H9 (cell line): ENCODE results near the gene TJP2. TPM values are rescaled to one million over a fixed set of nuclear protein-coding genes. Genes with fewer than 3 reads are reported as not detected.

Experiments
- DNase-seq: peaks from one replicate; pipeline ENCODE4 v3.0.0-alpha.2; 2017
- H2AFZ ChIP-seq: one replicate; pipeline ENCODE4 v1.6.1; 2013; ENCODE audit warnings: mild to moderate bottlenecking, low read length, control low read depth, moderate library complexity
- H2AK5ac ChIP-seq: 2 replicates; pipeline ENCODE4 v1.6.1; 2013; ENCODE audit warnings: low read length, control low read depth, mixed read lengths; ENCODE audit not compliant: insufficient read length
- H2BK120ac ChIP-seq: one replicate; pipeline ENCODE4 v1.6.1; 2013; ENCODE audit warnings: low read depth, mild to moderate bottlenecking, low read length, control low read depth, inconsistent platforms; ENCODE audit not compliant: poor library complexity, severe bottlenecking
- H2BK12ac ChIP-seq: 2 replicates; pipeline ENCODE4 v1.6.1; 2013; ENCODE audit warnings: low read length, control low read depth, mixed read lengths, low read depth; ENCODE audit not compliant: insufficient read length
- H2BK15ac ChIP-seq: 2 replicates; pipeline ENCODE4 v1.6.1; 2013; ENCODE audit warnings: low read depth, low read length, control low read depth
- H2BK20ac ChIP-seq: one replicate; pipeline ENCODE4 v1.6.1; 2013; ENCODE audit warnings: low read depth, mild to moderate bottlenecking, low read length, control low read depth, inconsistent platforms; ENCODE audit not compliant: poor library complexity, severe bottlenecking
- H2BK5ac ChIP-seq: 2 replicates; pipeline ENCODE4 v1.6.1; 2013; ENCODE audit warnings: low read length, control low read depth, mixed read lengths; ENCODE audit not compliant: insufficient read length
- H3K14ac ChIP-seq: 2 replicates; pipeline ENCODE4 v1.6.1; 2013; ENCODE audit warnings: low read length, control low read depth; ENCODE audit not compliant: insufficient read depth
- H3K18ac ChIP-seq: 2 replicates; pipeline ENCODE4 v1.6.1; 2013; ENCODE audit warnings: low read depth, mild to moderate bottlenecking, mixed read lengths, low read length, control low read depth; ENCODE audit not compliant: insufficient read length
- H3K23ac ChIP-seq: 2 replicates; pipeline ENCODE4 v1.6.1; 2013; ENCODE audit warnings: low read length, control low read depth, mixed read lengths, low read depth; ENCODE audit not compliant: insufficient read length
- H3K23me2 ChIP-seq: 2 replicates; pipeline ENCODE4 v1.6.1; 2013; ENCODE audit warnings: low read depth, mild to moderate bottlenecking, mixed read lengths, low read length, control low read depth; ENCODE audit not compliant: insufficient read length, poor library complexity, severe bottlenecking
- H3K27ac ChIP-seq: 2 replicates; pipeline ENCODE4 v1.5.1; 2013; ENCODE audit warnings: low read length, control low read depth, mixed read lengths, low read depth; ENCODE audit not compliant: insufficient read length
- H3K27me3 ChIP-seq: 2 replicates; pipeline ENCODE4 v1.6.1; 2013; ENCODE audit warnings: low read length, control low read depth, inconsistent platforms; ENCODE audit not compliant: insufficient read depth
- H3K4ac ChIP-seq: 2 replicates; pipeline ENCODE4 v1.6.1; 2013; ENCODE audit warnings: low read depth, mild to moderate bottlenecking, control low read depth, inconsistent platforms, low read length, moderate library complexity
- H3K4me1 ChIP-seq: 2 replicates; pipeline ENCODE4 v1.6.1; 2013; ENCODE audit warnings: low read length, control low read depth, inconsistent platforms; ENCODE audit not compliant: insufficient read depth
- H3K4me2 ChIP-seq: 2 replicates; pipeline ENCODE4 v1.6.1; 2013; ENCODE audit warnings: low read length, control low read depth, mixed read lengths; ENCODE audit not compliant: insufficient read length, insufficient read depth
- H3K56ac ChIP-seq: 2 replicates; pipeline ENCODE4 v1.6.1; 2013; ENCODE audit warnings: low read depth, mild to moderate bottlenecking, mixed read lengths, low read length, control low read depth; ENCODE audit not compliant: insufficient read length
- H3K79me1 ChIP-seq: 2 replicates; pipeline ENCODE4 v1.6.1; 2013; ENCODE audit warnings: low read depth, mild to moderate bottlenecking, moderate library complexity, low read length, control low read depth, inconsistent platforms; ENCODE audit not compliant: insufficient read depth, poor library complexity, severe bottlenecking
- H3K79me2 ChIP-seq: 2 replicates; pipeline ENCODE4 v1.6.1; 2013; ENCODE audit warnings: low read length, control low read depth, inconsistent platforms; ENCODE audit not compliant: insufficient read depth
- H3K9ac ChIP-seq: 2 replicates; pipeline ENCODE4 v1.6.1; 2013; ENCODE audit warnings: low read length, control low read depth, mixed read lengths; ENCODE audit not compliant: insufficient read length; ENCODE audit errors: extremely low read depth
- H3K9me3 ChIP-seq: one replicate; pipeline ENCODE4 v1.6.1; 2013; ENCODE audit warnings: low read depth, low read length, inconsistent platforms; ENCODE audit not compliant: control insufficient read depth
- H3T11ph ChIP-seq: one replicate; pipeline ENCODE4 v1.6.1; 2013; ENCODE audit warnings: mild to moderate bottlenecking, low read length, control low read depth, inconsistent platforms
- H4K20me1 ChIP-seq: one replicate; pipeline ENCODE4 v1.6.1; 2013; ENCODE audit not compliant: control insufficient read depth, insufficient read length, insufficient read depth
- H4K5ac ChIP-seq: 2 replicates; pipeline ENCODE4 v1.6.1; 2013; ENCODE audit warnings: low read depth, mild to moderate bottlenecking, mixed read lengths, low read length, control low read depth; ENCODE audit not compliant: insufficient read length
- H4K8ac ChIP-seq: replicated peaks from 2 replicates; pipeline ENCODE4 v1.6.1; 2013; ENCODE audit warnings: low read length, control low read depth, mixed read lengths, low read depth; ENCODE audit not compliant: insufficient read length
- H4K91ac ChIP-seq: 2 replicates; pipeline ENCODE4 v1.6.1; 2013; ENCODE audit warnings: low read depth, mild to moderate bottlenecking, moderate library complexity, mixed read lengths, low read length, control low read depth; ENCODE audit not compliant: insufficient read length
- H3K27ac Mint-ChIP-seq, 3 experiments: 2 replicates in 2 of 3; 3 replicates in 1 of 3; pipeline ENCODE4 v1.8.0; 2020 to 2021; ENCODE audit warnings: mixed read lengths in 3 of 3, mild to moderate bottlenecking in 1 of 3, moderate library complexity in 1 of 3
- H3K27me3 Mint-ChIP-seq: 2 replicates; pipeline ENCODE4 v1.8.0; 2021; ENCODE audit warnings: low read depth, mild to moderate bottlenecking, moderate library complexity, mixed read lengths
- H3K36me3 Mint-ChIP-seq, 3 experiments: 2 replicates in 2 of 3; 3 replicates in 1 of 3; pipeline ENCODE4 v1.8.0; 2020 to 2021; ENCODE audit warnings: low read depth in 3 of 3, mixed read lengths in 3 of 3; ENCODE audit not compliant: insufficient read depth in 1 of 3
- H3K4me1 Mint-ChIP-seq, 2 experiments: 2 replicates each; pipeline ENCODE4 v1.8.0; 2020; ENCODE audit warnings: mixed read lengths in 2 of 2
- H3K4me3 Mint-ChIP-seq, 2 experiments: 2 replicates in 1 of 2; 3 replicates in 1 of 2; pipeline ENCODE4 v1.8.0; 2020 to 2021; ENCODE audit warnings: mild to moderate bottlenecking in 2 of 2, mixed read lengths in 2 of 2, moderate library complexity in 1 of 2
- H3K9me3 Mint-ChIP-seq, 2 experiments: 2 replicates in 1 of 2; 3 replicates in 1 of 2; pipeline ENCODE4 v1.8.0; 2020; ENCODE audit warnings: mild to moderate bottlenecking in 2 of 2, mixed read lengths in 2 of 2, moderate library complexity in 1 of 2
- WGBS: extraction: QIAGEN DNeasy Blood & Tissue Kit; methylation state at CpG from one replicate; pipeline ENCODE4 v1.1.7; 2013; ENCODE audit warnings: missing lambda C conversion rate, low lambda C conversion rate, mixed read lengths; ENCODE audit not compliant: insufficient read length; ENCODE audit errors: extremely low coverage; 5-methylcytosine and 5-hydroxymethylcytosine counted together
- total RNA-seq: library from RNA; stranded (reverse); gene quantifications from 2 replicates; pipeline ENCODE4 v1.2.1, GENCODE V29; 2021
- TF ChIP-seq, protein P1 (sequence below): fragments of 200-600 bp; sonication (generic); conservative IDR thresholded peaks from 3 replicates; pipeline ENCODE4 v1.8.0; 2021; ENCODE audit warnings: antibody characterized with exemption, mild to moderate bottlenecking

Gene TJP2
- total RNA-seq, 1 experiment from 2014 or later, result 130 TPM

DNA sequence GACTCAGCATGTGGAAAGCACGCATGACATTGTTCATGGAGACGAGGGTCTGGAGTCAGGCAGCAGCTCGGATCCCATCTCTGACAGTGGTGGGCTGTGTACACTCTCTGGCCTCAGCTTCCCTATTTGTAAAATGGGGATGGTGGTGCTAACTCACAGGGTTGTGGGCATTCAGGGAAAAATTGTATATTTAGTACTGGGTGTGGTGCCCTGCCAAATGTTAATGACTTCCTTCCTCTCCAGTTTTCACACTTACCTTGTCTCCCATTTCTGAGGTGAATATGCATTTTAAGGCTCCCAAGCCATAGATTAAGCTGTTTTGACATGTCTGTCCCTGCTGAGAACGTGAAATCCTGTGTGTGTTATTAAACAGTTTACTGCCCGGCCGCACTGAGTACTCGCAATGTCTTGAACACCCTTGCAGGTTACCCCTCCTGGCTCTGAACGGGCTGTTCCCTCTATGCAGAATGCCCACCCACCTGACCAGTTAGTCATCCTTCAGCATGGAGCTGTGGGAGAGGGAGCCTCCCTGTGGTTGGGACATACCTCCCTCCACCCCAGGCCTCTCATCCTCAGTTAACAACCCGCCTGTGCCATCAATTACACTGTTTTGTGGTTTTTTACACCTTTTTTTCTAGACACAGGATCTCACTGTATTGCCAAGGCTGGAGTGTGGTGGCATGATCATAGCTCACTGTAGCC is 25.8 kb downstream of the TJP2 start:
- no peak overlapping the region for H3K9ac ChIP-seq
- no peak overlapping the region for H4K5ac ChIP-seq
- H3K27me3 ChIP-seq, result no peaks in the 10 kb centered on the region
- H3K4me2 ChIP-seq, result no peak overlapping the region
- H2BK5ac ChIP-seq, result no peak overlapping the region
- H4K8ac ChIP-seq, result no peak overlapping the region
- H3T11ph ChIP-seq, result no peak overlapping the region
- H3K27ac ChIP-seq, result no peak overlapping the region
- H2BK15ac ChIP-seq, result no peak overlapping the region
- H3K79me1 ChIP-seq, result peaks cover 2% of the 10 kb centered on the region
- WGBS, result no CpG with 5 or more reads among the region's 9 CpGs
- H4K20me1 ChIP-seq, result no peaks in the 10 kb centered on the region
- H3K4ac ChIP-seq, result no peak overlapping the region
- H2BK12ac ChIP-seq, result no peak overlapping the region
- H3K14ac ChIP-seq, result no peak overlapping the region
- peaks cover 56 to 59% of the 10 kb centered on the region in 2 experiments for H3K4me1 Mint-ChIP-seq
- H2AFZ ChIP-seq, result no peak overlapping the region
- no peaks in the 10 kb centered on the region for H3K9me3 Mint-ChIP-seq
- H3K36me3 Mint-ChIP-seq, result peaks cover 0 to 8% (median 2%) of the 10 kb centered on the region in 3 experiments; a peak in 3 of 7 replicates
- H3K4me1 ChIP-seq, result peaks cover 9% of the 10 kb centered on the region; the same call in 1 of the 2 replicates
- H3K23me2 ChIP-seq, result no peaks in the 10 kb centered on the region
- H3K18ac ChIP-seq, result no peak overlapping the region
- no peak overlapping the region for H3K56ac ChIP-seq
- no peak overlapping the region for H2BK120ac ChIP-seq
- no peak overlapping the region for H4K91ac ChIP-seq
- no peaks in the 10 kb centered on the region for H3K27me3 Mint-ChIP-seq
- H3K23ac ChIP-seq, result no peak overlapping the region
- no peak for DNase-seq
- H2BK20ac ChIP-seq, result no peak overlapping the region
- no peaks in the 10 kb centered on the region for H3K9me3 ChIP-seq
- peak overlapping the region; percentile 4 to 78 (median 21); a peak in 3 of 7 replicates for H3K27ac Mint-ChIP-seq
- TF ChIP-seq, protein P1, sequence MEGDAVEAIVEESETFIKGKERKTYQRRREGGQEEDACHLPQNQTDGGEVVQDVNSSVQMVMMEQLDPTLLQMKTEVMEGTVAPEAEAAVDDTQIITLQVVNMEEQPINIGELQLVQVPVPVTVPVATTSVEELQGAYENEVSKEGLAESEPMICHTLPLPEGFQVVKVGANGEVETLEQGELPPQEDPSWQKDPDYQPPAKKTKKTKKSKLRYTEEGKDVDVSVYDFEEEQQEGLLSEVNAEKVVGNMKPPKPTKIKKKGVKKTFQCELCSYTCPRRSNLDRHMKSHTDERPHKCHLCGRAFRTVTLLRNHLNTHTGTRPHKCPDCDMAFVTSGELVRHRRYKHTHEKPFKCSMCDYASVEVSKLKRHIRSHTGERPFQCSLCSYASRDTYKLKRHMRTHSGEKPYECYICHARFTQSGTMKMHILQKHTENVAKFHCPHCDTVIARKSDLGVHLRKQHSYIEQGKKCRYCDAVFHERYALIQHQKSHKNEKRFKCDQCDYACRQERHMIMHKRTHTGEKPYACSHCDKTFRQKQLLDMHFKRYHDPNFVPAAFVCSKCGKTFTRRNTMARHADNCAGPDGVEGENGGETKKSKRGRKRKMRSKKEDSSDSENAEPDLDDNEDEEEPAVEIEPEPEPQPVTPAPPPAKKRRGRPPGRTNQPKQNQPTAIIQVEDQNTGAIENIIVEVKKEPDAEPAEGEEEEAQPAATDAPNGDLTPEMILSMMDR, result no peak; the same call in 2 of the 3 replicates
- H2AK5ac ChIP-seq, result no peak overlapping the region
- peaks cover 2% of the 10 kb centered on the region; the same call in 1 of the 2 replicates for H3K79me2 ChIP-seq
- H3K4me3 Mint-ChIP-seq, result no peak overlapping the region
